HG02610 (cell line): ENCODE results near the gene AFAP1L2.

ENCODE experiments used
- ATAC-seq: cut with Tn5 transposase; IDR thresholded peaks from one replicate; pipeline ENCODE4 v1.9.1; 2021; ENCODE audit warnings: mild to moderate bottlenecking, moderate library complexity; ENCODE audit not compliant: unreplicated experiment

Gene AFAP1L2

GRCh38 chr10:114404171-114405010, at the start of gene AFAP1L2:
Gene AFAP1L2 (minus strand): TSS chr10:114404502. CDS start chr10:114404455, 47 bp downstream.
- no peak for ATAC-seq

- ATAC-seq: no peak
Measured at GRCh38 chr10:114453576-114453975, 49.3 kb upstream of the AFAP1L2 start.

- ATAC-seq: no peak
Measured at GRCh38 chr10:114448897-114449296, 44.6 kb upstream of the AFAP1L2 start.

GRCh38 chr10:114445332-114445731, 41.0 kb upstream of the AFAP1L2 start:
- no peak for ATAC-seq

GRCh38 chr10:114444819-114445218, 40.5 kb upstream of the AFAP1L2 start:
- ATAC-seq: no peak

GRCh38 chr10:114442091-114442630, 37.9 kb upstream of the AFAP1L2 start:
- no peak for ATAC-seq

GRCh38 chr10:114441107-114441506, 36.8 kb upstream of the AFAP1L2 start:
- no peak for ATAC-seq

GRCh38 chr10:114437473-114438292, 33.4 kb upstream of the AFAP1L2 start:
- no peak for ATAC-seq

- no peak for ATAC-seq
Measured at GRCh38 chr10:114436941-114437340, 32.6 kb upstream of the AFAP1L2 start.

GRCh38 chr10:114432566-114433093, 28.3 kb upstream of the AFAP1L2 start:
- no peak for ATAC-seq

GRCh38 chr10:114431414-114432135, 27.3 kb upstream of the AFAP1L2 start:
- no peak for ATAC-seq

- ATAC-seq: no peak
Measured at GRCh38 chr10:114430688-114431413, 26.5 kb upstream of the AFAP1L2 start.

GRCh38 chr10:114429581-114430335, 25.5 kb upstream of the AFAP1L2 start:
- ATAC-seq: no peak

- ATAC-seq: no peak
Measured at GRCh38 chr10:114427124-114427852, 23.0 kb upstream of the AFAP1L2 start.

GRCh38 chr10:114426476-114426875, 22.2 kb upstream of the AFAP1L2 start:
- no peak for ATAC-seq

- ATAC-seq: no peak
Measured at GRCh38 chr10:114420811-114421485, 16.6 kb upstream of the AFAP1L2 start.

- ATAC-seq: no peak
Measured at GRCh38 chr10:114418109-114418508, 13.8 kb upstream of the AFAP1L2 start.
